Tibial nerve (tissue), 4 donors: ENCODE data around the gene VENTX. TPM values are rescaled to one million over a fixed set of nuclear protein-coding genes. Genes with fewer than 3 reads are reported as not detected.
A peak's percentile ranks its signal among the peaks of the same experiment; 100 is the strongest.

Source experiments
- DNase-seq, 2 donors: peaks; one replicate each; pipeline ENCODE4 v3.0.0-alpha.2; 2019; ENCODE audit warnings: low spot score in 2 of 2
- H3K27ac ChIP-seq, 4 donors: fragments of 200-600 bp; sonication (generic) in 3 of 4; one replicate each; pipeline ENCODE4 v1.5.1; 2017 to 2019; ENCODE audit warnings: mild to moderate bottlenecking in 1 of 4
- H3K27me3 ChIP-seq, 2 donors: fragments of 200-600 bp; sonication (generic) in 1 of 2; one replicate each; pipeline versions ENCODE4 v1.5.1 to v1.6.0; 2017 to 2019
- H3K36me3 ChIP-seq, 3 donors: fragments of 200-600 bp; sonication (generic); one replicate each; pipeline ENCODE4 v1.5.1; 2018 to 2019
- H3K4me1 ChIP-seq, 4 donors: fragments of 200-600 bp; sonication (generic) in 3 of 4; one replicate each; pipeline ENCODE4 v1.5.1; 2017 to 2019
- H3K4me3 ChIP-seq, 4 donors: fragments of 200-600 bp; sonication (generic) in 3 of 4; one replicate each; pipeline ENCODE4 v1.5.1; 2017 to 2019; ENCODE audit warnings: mild to moderate bottlenecking in 1 of 4, moderate library complexity in 1 of 4
- H3K9me3 ChIP-seq, 4 donors: fragments of 200-600 bp; sonication (generic) in 3 of 4; one replicate each; pipeline ENCODE4 v1.5.1; 2017 to 2019
- CTCF ChIP-seq, 5 experiments: fragments of 200-600 bp in 3 of 5; fragments of 450-650 bp in 2 of 5; sonication (generic) in 3 of 5; IDR thresholded peaks; one replicate each; pipeline ENCODE4 v1.5.1; 2016 to 2019; ENCODE audit warnings: antibody characterized with exemption in 5 of 5, mild to moderate bottlenecking in 3 of 5, moderate library complexity in 2 of 5
- EP300 ChIP-seq, 2 donors: sonication (generic); formaldehyde crosslinking; IDR thresholded peaks; one replicate each; pipeline ENCODE4 v1.6.1; 2017; ENCODE audit warnings: antibody characterized with exemption in 2 of 2, mild to moderate bottlenecking in 1 of 2
- POLR2A ChIP-seq, 2 donors: fragments of 450-650 bp; IDR thresholded peaks; one replicate each; pipeline ENCODE4 v1.6.1; 2017; ENCODE audit warnings: antibody characterized with exemption in 2 of 2, mild to moderate bottlenecking in 2 of 2, moderate library complexity in 2 of 2
- WGBS, 2 donors: methylation state at CpG; one replicate each; pipeline ENCODE4 v1.1.5; 2018; 5-methylcytosine and 5-hydroxymethylcytosine counted together
- total RNA-seq, 4 donors: library from RNA; depleted of rRNA; stranded (reverse); fragments of >200 nt; gene quantifications; one replicate each; pipeline ENCODE4 v1.1.0, GENCODE V29; 2016

The VENTX gene
- total RNA-seq: 10 to 100 TPM in 1 of 4 donors, 1 to 10 TPM in 3; 2.5 to 10.5 (median 4.9) TPM

- DNase-seq: no peak
- H3K4me1 ChIP-seq: peaks cover 0 to 35% (median 16%) of the 10 kb centered on the region in 4 donors
- no peaks in the 10 kb centered on the region for H3K36me3 ChIP-seq
- no peaks in the 10 kb centered on the region for H3K9me3 ChIP-seq
- H3K27ac ChIP-seq: peak within 1 kb of the TSS in 1 of 4 donors; percentile 68
- no peak for TF ChIP-seq CTCF (IDR thresholded peaks at IDR 0.05)
- TF ChIP-seq EP300 (IDR thresholded peaks at IDR 0.05): no peak
- TF ChIP-seq POLR2A (IDR thresholded peaks at IDR 0.05): no peak
- WGBS, 2 donors: 10% methylated on average over 22 to 54 of the region's 60 CpGs
- peaks cover 0 to 100% of the 10 kb centered on the region in 2 donors for H3K27me3 ChIP-seq
- peak within 1 kb of the TSS in 3 of 4 donors; percentile 7 to 46 (median 26) for H3K4me3 ChIP-seq
Observed at GRCh38 chr10:133237588-133238465, at the start of gene VENTX. Gene VENTX, plus strand, starts transcription at chr10:133237855. Its CDS starts 60 bp downstream, at chr10:133237915.

- DNase-seq: no peak
Observed at GRCh38 chr10:133187906-133188681, 49.6 kb upstream of the VENTX start.

GRCh38 chr10:133189256-133189655 is 48.4 kb upstream of the VENTX start:
- DNase-seq: no peak
- peaks cover 0 to 4% of the 10 kb centered on the region in 2 donors for H3K27me3 ChIP-seq
- no peak for TF ChIP-seq CTCF (IDR thresholded peaks at IDR 0.05)
- no peak for TF ChIP-seq EP300 (IDR thresholded peaks at IDR 0.05)
- TF ChIP-seq POLR2A (IDR thresholded peaks at IDR 0.05): no peak
- H3K4me3 ChIP-seq: no peak overlapping the region
- WGBS, 2 donors: 78 to 89% methylated on average over 22 of the region's 22 CpGs
- peaks cover 0 to 9% (median 0%) of the 10 kb centered on the region in 4 donors for H3K4me1 ChIP-seq
- H3K9me3 ChIP-seq: peaks cover 0 to 36% (median 0%) of the 10 kb centered on the region in 4 donors
- no peaks in the 10 kb centered on the region for H3K36me3 ChIP-seq
- H3K27ac ChIP-seq: no peak overlapping the region

More at GRCh38 chr10:133187906-133188681, 49.6 kb upstream of the VENTX start:
- peaks cover 0 to 25% (median 0%) of the 10 kb centered on the region in 4 donors for H3K9me3 ChIP-seq
- H3K27ac ChIP-seq: no peak overlapping the region
- H3K27me3 ChIP-seq: peaks cover 0 to 4% of the 10 kb centered on the region in 2 donors
- no peak for TF ChIP-seq POLR2A (IDR thresholded peaks at IDR 0.05)
- TF ChIP-seq EP300 (IDR thresholded peaks at IDR 0.05): no peak
- no peak for TF ChIP-seq CTCF (IDR thresholded peaks at IDR 0.05)
- no peaks in the 10 kb centered on the region for H3K36me3 ChIP-seq
- peaks cover 0 to 9% (median 0%) of the 10 kb centered on the region in 4 donors for H3K4me1 ChIP-seq
- H3K4me3 ChIP-seq: no peak overlapping the region
- WGBS, 2 donors: 79 to 85% methylated on average over 15 to 36 of the region's 38 CpGs

GRCh38 chr10:133189726-133190125 is 47.9 kb upstream of the VENTX start:
- Histone ChIP-seq H3K27me3 (peaks cover 0 to 4% of the 10 kb centered on the region in 2 donors), H3K27ac (no peak overlapping the region), H3K4me1 (peaks cover 0 to 9% (median 0%) of the 10 kb centered on the region in 4 donors), H3K4me3 (no peak overlapping the region), H3K9me3 (peaks cover 0 to 41% (median 1%) of the 10 kb centered on the region in 4 donors), H3K36me3 (no peaks in the 10 kb centered on the region)
- WGBS, 2 donors: 83 to 86% methylated on average over 11 to 13 of the region's 14 CpGs
- no peak for TF ChIP-seq POLR2A (IDR thresholded peaks at IDR 0.05)
- TF ChIP-seq CTCF (IDR thresholded peaks at IDR 0.05): no peak
- no peak for TF ChIP-seq EP300 (IDR thresholded peaks at IDR 0.05)
- DNase-seq: no peak
